ENCODE measurements around the gene WASL.
"Not testable (repeated sequence)": the region's sequence is repeated elsewhere in the genome, so short reads cannot be mapped to it uniquely, and the experiment has no call there.

The WASL gene

GRCh38 chr7:123771256-123771655 lies 22.5 kb upstream of the WASL start:
- no peak for DNase-seq

GRCh38 chr7:123770378-123770777 lies 21.6 kb upstream of the WASL start:
- DNase-seq, result no peak

DNA sequence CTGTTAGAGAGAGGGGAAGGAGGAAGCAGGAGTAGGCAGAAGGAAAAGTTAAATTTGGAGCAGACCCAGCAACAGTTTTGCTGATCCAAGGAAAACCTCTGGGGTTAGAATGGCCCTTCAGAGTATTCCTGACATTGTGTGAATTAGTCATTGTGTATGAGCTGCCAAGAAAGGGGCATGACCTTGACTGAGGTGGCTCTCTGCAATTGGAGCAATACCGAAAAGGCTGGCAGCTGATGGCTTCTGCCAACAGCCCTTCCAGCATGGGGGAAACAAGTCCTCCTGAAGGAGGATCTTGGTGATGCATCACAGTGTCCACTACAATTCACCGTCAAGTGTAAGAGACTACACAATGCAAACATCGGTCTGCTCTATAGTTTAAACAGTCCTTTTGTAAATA lies 20.6 kb upstream of the WASL start:
- no peak for DNase-seq

- no peak for DNase-seq
Observed at GRCh38 chr7:123768493-123768892, 19.7 kb upstream of the WASL start.

DNA sequence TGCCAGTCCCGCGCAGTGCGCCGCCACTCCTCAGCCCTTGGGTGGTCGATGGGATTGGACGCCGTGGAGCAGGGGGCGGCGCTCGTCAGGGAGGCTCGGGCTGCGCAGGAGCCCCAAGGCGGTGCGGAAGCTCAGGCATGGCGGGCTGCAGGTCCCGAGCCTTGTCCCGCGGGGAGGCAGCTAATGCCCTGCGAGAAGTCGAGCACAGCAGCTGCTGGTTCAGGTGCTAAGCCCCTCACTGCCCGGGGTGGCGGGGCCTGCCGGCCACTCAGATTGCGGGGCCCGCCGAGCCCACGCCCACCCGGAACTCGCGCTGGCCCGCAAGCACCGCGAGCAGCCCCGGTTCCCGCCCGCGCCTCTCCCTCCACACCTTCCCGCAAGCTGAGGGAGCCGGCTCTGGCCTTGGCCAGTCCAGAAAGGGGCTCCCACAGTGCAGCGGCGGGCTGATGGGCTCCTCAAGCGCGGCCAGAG lies 14.4 kb upstream of the WASL start:
- DNase-seq, result no peak

DNA sequence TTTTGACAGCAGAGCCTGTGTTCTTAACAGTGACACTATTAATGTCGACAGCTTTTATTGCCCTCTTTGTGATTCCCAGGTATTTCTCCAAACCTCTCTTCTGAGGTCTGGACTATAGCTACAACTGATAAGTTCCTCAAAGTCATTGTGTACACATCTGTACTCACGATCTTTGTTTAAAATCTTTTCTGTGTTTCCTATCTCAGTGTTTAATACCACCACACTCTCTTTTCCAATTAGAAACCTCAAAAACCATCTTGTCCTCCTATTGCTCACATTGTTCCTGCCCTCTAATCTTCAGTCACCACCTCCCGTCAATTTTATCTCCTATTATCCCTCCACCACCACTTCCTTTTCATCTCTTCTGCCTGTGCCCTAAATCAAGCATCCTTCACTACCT lies 12.9 kb upstream of the WASL start:
- no peak for DNase-seq

DNA sequence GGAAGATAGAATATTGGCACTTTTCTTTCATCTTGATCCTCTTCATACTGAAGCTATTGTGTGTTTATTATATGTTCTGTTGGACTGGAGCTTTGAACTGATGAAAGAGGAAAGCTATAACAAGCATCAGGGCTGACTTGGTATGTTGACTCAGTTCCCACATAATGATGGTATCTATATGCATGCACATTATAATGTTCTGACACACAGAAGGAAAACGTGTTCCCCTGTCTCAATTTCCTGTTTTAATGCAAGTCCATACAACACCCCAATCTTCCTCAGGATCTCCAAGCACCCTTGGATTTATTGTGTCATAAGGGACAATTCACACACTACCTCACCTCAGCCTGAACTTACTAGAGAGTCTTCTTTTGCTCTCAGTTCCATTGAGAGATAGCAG lies 8.3 kb upstream of the WASL start:
- DNase-seq, result no peak

DNA sequence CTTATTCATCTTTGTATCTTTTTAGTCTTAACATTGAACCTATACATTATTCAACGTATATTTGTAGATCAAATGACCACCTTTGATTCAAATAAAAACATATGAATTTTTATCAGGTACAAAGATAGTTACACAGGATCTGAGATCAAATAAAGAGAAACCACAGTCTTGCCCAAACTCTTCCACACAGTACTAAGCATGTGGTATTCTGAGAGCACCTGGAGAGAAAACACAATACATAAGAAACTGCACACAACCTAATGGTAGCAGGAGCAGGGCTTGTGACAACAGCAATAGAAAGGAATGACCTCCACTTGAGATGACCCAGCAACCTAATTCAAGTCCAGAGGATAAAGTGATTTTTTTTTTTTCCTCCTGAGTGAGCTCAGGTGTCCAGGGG lies 6.5 kb upstream of the WASL start:
- no peak for DNase-seq

DNA sequence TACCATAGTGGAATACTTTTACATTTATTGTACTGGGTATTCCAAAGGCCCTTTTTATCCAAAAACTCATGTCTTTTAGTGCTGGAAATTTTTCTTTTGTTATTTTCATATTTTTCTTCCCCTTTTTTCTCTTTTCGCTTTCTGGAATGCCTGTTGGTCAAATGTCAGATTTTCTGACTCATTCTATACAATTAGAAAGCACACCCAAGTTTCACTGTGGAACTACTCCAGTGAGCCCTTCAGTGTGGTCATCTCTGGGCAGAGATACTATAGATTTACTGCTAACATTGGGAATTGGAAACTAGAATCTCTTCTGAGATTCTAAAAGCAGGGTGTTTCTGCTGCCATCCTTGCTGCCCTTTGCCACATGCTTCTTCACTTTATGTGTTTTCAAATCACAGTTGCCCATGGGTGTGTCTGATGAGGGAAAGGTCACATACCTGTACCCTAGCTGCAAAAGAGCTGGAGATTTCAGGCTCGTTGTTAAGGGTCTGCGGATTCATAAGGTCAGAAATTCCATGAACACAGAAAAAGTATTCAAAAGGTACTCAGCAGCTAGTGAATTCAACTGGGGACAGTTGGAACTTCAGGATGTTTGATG lies 5.6 kb upstream of the WASL start:
- DNase-seq, result no peak

DNA sequence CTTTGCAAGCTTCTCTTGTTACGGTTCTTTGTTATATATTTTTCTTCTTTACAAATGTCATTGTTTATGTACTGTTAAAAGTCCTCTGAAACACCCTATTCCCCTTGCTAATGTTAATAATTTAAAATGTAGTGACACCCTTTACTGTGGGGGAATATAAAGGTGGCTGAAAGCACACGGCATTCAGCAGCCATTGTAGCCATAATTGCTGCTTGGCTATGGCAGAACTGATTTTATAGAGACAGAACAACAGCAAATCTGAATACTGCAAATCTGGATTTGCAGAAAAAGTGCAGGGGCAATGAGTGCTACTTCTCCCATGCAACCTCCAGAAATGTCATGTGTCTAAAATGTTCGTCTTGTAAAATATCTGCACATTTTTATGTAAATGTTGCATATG lies 3.7 kb upstream of the WASL start:
- no peak for DNase-seq

DNA sequence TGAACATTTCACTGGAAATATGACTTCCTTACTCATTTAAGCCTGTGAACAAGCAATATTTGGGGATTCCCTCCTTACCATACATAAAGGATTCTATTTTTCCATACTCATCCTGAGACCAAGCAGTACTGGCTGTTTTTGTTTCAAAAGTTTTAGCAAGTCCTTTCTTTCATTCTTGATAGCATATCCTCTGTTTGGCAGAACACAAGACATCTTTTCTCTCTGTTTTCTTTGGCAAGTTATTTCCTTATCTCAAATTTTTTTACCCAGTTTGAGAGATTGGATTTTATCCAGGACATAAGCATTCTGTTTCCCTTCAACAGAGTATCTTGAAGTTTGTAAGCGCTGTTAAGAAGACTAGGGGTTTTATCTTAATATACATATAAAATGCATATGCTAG lies 3.0 kb upstream of the WASL start:
- no peak for DNase-seq

DNA sequence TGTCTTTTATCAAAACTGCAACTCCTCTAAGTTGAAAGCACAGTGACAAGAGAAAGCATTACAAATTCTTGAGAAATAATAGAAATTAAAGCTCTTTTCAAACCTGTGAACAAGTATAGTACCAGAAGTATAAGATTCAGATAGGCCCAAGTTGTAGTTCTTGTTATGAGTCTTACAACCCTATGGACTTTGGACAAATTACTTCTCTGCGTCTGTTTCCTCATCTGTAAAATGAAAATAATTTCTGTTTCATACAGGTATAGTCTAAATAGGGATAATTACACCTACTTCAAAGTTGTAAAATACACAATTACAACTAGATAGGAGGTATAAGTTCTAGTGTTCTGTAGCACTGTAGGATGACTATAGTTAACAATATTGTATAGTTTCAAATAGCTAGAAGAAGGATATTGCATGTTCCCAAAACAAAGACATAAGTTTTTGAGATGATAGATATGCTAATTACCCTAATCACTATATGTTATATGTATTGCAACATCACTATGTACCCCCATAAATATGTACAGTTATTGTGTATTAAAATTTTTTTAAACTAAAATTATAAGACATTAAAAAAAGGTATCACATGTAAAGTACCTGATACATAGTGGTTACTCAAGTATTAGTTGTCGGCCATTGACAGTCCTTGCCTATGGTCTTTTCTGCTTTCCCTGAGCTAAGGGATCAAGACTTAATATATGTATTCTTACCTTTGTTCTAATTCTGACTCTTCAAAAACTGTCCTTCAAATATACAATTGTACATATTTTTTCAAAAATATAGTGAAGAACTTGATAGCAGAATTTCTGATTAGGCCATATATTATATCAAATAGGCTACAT lies 1.8 kb upstream of the WASL start:
- DNase-seq, result no peak

GRCh38 chr7:123749537-123749857 lies 694 bp upstream of the WASL start:
- no peak for DNase-seq

GRCh38 chr7:123748171-123748733 lies 551 bp downstream of the WASL start:
- no peak for DNase-seq

- peak; percentile 77 for DNase-seq
Observed at GRCh38 chr7:123747620-123748141, 1.1 kb downstream of the WASL start.

- DNase-seq, result peak; percentile 19
Observed at GRCh38 chr7:123746931-123747488, 1.8 kb downstream of the WASL start.

GRCh38 chr7:123746055-123746454 lies 2.7 kb downstream of the WASL start:
- DNase-seq, result no peak

DNA sequence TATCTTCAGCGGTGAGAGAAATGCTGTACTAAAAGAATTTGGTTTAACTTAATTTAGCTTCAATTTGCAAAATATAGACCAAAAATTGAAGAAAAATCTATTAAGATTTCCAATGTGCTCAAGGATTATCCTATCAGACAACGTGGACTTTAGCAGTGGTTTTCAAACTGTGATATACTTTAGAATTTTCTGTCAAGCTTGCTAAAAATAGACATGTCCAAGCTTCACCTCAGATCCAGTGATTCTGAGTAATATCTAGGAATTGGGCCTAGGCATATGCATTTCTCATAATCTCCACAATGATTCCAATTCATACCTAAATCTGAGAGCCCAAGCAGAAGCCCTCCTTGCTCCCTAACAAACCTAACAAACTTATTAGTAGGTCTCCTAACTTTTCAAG lies 3.4 kb downstream of the WASL start:
- no peak for DNase-seq

DNA sequence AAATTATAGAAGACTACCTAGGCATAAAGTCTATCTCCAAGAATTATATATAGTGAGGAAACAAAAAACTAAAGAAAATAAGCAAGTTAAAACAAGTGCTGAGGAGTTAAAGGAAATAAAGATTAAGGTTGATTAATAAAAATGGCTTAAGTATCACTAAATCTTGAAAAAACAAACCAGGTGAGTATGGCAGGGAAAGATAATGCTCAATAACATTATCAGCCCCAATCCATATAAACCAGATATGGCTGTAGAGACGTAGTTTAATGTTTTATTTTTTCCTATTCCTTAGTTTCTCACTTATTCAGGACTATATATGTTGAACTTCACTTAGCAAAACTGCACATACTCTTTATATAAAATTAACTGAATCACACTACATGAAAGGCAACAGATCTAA lies 4.4 kb downstream of the WASL start:
- no peak for DNase-seq

GRCh38 chr7:123741940-123742339 lies 6.9 kb downstream of the WASL start:
- DNase-seq, result no peak

DNA sequence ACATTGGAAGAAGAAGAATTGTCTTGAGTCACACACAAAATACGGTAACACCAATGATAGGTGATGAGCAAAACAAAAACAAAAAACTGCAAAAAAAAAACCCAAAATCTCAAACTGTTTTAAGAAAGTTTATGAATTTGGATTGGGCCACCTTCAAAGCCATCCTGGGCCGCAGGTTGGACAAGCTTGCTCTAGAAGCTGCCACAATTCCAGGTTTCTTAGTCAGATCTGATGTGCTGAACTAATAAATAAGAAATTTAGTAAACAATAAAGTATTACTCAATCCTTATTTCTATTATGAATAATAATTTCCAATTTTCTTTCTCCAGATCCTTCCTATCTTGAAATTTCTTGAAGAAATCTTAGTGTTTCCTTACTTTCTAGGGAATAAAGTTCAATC lies 10.0 kb downstream of the WASL start:
- no peak for DNase-seq

GRCh38 chr7:123738356-123738755 lies 10.4 kb downstream of the WASL start:
- DNase-seq, result no peak

DNA sequence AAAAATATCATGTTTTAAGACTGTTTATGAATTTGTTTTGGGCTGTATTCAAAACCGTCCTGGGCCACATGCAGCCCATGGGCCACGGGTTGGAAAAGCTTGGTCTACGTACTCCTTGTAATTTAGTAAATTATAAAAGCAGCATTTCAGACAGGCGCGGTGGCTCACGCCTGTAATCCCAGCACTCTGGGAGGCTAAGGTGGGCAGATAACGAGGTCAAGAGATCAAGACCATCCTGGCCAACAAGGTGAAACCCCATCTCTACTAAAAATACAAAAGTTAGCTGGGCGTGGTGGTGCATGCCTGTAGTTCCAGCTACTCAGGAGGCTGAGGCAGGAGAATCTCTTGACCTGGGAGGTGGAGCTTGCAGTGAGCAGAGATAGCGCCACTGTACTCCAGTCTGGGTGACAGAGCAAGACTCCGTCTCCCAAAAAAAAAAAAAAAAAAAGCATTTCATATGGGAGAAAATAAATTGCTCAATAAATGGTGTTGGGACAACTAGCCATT lies 11.6 kb downstream of the WASL start:
- DNase-seq, result not testable (repeated sequence)
